ENCODE measurements around the gene SLC34A1.

Gene SLC34A1

DNA sequence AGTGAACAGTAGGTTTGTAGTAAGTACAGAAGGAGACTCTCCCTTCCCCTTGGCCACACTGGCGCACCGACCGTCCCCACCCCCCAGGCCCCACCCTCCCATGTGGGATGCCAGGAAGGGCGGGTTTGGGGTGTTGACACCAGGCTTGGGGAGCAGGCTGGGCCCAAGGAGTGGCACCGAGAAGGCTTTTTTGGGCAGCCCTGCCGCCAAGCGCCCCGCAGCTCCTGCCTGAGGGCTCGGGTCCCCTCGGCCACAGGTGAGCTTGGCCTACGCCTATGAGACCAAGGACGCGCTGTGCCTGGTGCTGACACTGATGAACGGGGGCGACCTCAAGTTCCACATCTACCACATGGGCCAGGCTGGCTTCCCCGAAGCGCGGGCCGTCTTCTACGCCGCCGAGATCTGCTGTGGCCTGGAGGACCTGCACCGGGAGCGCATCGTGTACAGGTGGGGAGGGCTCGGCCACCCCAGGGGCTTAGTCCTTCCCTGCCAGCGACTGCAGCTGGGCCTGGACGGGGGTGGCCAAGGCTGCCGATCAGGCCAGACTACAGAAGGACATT lies 49.5 kb downstream of the SLC34A1 start:
- no peak for DNase-seq

DNA sequence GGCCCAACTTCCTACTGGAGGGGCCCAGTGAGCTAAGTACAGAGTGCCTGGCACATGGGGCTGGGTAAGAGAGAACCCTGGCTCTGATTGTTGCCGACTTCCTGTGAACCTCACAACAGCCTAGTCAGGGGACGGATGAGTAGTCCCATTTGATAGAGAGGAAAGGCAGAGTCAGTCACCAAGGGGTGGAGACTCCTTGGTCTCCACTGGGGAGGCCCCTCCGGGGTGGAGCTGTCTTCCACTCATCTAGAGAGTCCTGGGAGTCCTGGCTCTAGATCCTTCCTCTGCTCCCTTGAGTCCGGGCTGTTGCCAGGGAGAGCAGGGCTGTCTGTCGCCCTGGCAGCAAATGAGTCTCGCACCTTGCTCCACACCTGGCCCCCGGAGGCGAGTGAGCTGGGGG lies 50.2 kb downstream of the SLC34A1 start:
- DNase-seq: no peak

DNA sequence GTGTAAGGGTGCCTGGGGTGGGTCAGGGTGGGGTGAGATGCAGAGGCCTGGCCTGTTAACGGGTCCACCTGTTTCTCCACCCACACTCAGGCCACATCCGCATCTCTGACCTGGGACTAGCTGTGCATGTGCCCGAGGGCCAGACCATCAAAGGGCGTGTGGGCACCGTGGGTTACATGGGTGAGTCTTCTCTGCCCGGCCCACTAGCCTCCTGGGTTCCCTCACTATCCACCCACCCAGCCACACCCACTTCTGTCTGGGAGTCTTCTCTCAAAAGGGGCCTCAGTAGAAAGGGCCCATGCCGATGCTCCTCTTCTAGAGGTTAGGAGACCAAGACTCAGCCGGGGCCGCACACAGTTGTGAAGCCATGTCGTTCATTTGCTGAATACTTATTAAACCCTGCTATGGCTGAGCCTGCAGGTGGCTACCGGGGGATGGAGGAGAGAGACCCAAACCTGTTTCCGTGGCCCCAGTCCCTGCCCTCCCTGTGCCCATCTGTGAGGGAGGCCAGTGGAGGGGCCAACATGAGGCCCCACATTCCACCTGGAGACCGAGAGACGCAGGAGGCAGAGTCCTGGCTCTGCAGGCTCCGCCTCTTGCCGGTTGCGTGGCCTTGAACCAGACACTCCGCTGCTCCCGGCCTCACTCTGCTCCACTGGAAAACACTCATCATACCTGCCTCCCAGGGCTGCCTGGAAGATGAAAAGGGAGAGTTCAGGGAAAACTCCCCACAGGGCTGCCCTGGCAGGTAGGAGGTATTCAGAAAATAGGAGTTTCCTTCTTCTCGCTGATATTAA lies 50.9 kb downstream of the SLC34A1 start:
- DNase-seq: no peak

DNA sequence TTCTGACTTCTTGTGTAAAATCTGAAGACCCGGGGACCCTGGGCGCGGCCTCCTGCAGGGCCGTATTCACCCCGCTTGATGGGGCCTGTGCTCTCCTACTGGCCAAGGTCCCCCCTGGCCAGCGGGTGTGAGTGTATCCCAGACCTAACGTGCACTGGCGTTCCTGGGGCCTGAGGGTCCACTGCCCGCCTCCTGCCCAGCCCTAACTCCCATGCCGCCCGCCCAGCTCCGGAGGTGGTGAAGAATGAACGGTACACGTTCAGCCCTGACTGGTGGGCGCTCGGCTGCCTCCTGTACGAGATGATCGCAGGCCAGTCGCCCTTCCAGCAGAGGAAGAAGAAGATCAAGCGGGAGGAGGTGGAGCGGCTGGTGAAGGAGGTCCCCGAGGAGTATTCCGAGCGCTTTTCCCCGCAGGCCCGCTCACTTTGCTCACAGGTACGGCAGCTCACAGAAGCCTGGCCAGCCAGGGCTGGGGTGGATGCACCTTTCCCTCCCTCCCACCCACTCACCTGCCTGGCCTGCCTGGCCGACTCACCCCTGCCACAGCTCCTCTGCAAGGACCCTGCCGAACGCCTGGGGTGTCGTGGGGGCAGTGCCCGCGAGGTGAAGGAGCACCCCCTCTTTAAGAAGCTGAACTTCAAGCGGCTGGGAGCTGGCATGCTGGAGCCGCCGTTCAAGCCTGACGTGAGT lies 51.8 kb downstream of the SLC34A1 start:
- no peak for DNase-seq

DNA sequence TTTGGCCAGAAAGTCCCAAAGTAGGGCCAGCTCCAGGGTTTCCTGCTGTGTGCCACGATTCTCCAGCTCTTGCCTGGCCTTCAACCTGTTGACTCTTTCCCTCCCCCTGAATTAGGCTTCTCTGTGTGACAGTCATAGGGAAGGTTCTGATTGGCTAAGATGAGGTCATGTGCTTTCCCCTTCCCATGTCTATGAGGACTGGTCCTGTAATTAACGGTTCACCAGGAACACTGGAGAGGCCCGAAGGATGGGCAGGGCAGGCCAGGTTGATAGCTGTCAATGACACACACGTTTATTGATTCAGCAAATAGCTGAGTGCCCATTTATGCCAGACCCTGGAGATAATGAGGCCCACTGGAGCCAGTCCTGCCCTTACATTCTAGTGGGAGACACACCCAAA lies 53.4 kb downstream of the SLC34A1 start:
- no peak for DNase-seq

DNA sequence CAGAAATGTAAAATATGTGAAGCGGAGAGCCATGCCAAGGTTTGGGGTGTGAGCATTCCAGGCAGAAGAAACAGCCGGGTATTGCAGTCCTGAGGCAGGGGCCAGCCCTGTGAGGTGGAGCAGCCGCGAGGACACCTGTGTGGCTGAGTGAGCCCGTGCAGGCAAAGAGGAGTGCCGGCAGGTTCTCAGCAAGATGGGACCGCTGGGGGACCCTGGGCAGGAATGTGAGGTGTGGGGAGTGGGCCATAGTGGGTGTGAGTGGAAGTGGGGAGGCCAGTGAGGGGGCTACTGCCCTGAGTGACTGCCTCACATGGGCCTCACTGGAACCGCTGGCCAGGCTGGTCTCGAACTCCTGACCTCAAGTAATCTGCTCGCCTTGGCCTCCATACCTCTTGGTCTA lies 54.2 kb downstream of the SLC34A1 start:
- no peak for DNase-seq

DNA sequence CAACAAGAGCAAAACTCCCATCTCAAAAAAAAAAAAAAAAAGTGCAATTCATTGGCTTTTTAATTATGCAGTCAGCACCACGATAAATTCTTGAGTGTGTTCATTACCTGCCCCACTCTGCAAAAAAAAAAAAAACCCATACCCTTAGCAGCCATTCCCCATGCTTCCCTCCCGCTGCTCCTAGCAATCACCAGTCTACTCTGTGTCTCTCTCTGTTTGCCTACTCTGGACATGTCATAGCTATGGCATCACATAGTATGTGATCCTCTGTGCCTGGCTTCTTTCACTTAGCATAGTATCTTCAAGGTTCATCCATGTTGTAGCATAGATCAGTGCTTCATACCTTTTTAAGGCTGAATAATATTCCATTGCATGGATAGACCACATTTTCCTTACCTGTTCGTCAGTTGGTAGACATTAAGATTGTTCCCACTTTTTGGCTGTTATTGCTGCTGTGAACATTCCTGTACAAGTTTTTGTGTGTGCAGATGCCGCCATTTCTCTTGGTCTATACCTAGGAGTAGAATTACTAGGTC lies 55.4 kb downstream of the SLC34A1 start:
- no peak for DNase-seq

DNA sequence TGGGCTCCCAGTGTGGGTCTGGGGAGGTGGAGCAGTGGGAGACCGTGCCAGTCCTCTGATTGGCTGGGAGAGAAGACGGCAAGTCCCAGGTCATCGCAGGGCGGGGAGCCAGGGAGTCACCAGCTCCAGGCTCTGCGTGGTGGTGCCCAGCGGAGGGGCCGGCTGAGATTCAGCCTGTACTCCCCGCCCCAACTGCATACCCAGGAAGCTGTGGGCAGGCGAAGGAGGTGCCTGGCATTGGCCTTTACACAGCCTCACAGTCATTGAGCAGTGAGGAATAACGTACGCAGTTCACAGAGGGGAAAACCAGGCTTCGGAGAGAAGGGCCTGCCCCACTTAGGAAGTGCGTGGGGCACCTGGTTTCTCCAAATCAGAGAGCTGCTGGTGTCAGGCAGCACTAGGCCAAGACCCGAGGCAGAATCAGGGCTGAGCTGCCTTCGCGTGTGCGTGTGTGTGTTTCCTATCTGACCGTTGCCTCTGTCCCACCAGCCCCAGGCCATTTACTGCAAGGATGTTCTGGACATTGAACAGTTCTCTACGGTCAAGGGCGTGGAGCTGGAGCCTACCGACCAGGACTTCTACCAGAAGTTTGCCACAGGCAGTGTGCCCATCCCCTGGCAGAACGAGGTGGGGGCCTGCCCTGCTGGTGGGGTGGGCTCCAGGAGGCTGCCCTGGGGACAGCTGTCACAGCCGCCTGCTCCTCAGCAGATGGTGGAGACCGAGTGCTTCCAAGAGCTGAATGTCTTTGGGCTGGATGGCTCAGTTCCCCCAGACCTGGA lies 56.2 kb downstream of the SLC34A1 start:
- no peak for DNase-seq

DNA sequence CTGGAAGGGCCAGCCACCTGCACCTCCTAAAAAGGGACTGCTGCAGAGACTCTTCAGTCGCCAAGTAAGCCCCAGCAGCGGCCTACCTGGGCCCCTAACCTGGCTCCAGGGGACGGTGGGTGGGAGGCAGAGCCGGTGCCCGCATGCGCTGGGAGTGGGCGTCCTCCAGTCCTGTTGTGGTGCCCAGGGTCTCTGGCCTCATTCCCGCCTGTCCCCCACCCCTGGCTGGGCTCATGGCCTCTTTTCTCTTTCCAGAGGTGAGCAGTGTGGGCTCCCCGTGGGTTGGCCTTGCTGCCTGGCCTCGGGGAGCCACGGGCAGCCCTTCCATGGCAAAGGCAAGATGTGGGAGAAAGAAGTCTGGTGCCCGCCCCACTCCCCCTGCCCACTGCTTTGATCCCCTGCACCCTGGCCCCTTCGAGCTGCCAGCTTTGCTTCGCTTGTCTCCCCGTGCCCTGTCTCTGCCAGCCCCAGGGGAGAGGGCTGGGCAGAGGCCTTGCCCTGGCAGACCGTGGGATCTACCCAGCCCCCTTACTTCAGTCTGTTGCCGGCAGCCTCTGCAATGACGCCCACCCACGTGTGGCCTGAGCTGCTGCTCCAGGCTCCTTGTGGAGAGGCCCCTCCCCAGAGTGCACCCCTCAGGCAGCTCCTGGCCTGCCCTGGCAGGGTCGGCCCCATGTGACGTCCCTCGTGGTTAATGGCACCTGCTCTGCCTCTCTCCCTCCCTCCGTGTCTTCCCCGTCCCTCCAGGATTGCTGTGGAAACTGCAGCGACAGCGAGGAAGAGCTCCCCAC lies 57.0 kb downstream of the SLC34A1 start:
- DNase-seq: no peak

DNA sequence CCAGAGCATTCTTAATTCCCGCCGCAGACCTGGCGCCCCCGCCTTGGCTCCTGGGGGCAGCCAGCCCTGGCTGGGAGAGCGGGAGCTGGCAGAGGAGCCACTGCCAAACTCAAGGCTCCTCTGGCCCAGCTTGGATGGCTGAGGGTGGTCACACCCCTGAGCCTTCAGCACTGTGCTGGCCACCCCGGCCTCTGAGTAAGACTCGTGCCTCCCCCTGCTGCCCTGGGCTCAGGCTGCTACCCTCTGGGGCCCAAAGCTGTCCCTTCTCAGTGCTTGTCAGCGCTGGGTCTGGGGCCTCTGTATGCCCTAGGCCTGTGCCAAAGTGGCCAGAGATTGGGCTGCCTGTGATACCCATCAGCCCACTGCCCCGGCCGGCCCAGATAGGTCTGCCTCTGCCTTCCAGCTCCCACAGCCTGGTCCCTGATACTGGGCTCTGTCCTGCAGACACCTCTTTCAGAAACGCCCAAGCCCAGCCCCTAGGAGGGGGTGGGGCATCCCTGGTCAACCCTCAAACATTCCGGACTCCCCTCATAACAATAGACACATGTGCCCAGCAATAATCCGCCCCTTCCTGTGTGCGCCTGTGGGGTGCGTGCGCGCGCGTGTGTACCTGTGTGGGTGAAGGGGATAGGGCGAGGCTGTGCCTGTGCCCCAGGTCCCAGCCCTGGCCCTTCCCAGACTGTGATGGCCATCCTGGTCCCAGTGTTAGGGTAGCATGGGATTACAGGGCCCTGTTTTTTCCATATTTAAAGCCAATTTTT lies 58.0 kb downstream of the SLC34A1 start:
- no peak for DNase-seq

DNA sequence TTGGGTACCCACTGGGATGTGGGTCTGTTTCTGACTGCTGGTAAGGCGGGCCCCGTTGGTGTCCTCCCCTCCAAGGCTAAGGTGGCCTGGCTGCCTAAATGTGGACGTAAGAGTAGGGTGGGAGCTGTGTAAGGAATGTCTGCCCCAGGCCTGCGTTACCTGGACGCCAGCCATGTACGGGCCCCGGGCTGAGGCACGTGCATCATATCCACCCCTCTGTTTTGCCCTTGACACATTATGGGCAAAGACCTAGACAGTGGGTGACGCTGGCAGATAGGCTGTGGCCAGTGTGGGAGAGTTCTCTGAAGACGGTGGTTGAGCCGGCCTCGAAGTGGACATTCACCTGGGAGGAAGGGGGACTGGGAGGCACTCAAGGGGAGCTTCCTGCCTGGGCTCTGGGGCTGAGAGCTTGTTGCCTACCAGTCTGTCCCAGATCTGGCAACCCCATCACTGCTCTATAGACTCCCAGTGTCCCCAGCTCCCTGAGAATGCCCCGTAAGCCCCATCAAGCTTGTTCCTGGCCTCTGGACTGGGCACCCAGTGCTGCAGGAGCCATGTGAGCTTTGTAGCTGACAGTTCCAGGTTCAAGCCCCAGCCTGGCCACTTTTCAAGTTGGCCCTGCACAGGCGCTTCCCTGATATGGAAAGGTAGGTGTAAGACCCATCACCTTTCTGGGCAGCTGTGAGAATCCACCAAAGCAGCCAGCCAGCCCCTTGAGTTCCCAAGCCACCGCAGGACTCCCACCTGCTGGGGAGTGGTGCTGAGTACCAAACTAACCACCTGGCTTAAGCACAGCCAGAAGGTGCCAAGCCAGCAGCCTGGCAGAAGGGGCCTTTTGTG lies 59.1 kb downstream of the SLC34A1 start:
- DNase-seq: no peak

DNA sequence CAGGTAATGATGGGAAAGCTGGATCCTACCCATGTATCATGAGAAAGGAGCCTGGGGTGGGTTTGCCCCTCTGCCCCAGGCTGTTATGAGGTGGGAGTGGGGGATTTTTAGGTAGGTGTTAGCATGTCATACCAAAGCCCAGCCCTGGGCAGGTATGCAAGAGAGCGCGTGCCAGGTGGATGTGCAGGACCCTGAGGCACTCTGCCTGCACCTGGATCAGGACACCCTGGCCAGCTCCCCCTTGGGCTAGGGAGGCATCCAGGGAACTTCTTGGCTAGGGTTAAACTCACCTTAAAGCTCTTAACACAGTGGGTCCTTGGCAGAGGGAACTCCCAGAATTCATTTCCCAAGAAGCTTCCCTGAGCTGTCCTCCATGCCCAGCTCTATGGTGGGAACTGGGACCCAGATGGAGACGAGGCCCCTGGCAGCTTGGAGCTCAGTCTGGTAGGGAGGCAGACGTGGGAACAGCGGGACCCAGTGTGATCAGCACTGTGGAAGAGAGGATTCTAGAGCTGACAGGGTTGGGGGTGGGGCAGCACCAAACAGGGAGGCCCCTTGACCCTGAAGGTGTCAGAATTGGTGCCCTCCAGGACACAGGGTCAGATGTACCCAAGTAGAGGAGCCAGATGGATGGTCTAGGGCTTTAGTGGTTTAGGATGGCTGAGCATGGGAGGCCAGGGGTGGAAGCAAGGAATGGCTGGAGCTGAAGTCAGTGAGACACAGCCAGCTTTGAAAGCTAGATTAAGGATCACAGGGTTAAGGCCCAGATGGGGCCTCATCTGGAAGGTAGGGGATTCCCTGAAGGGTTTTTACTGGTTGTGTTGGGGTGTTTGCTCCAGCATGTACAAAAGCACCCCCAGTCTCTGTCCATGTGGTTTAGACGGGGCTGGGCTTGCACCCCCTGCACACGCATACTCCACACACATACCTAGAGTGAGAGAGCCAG lies 60.1 kb downstream of the SLC34A1 start:
- no peak for DNase-seq

DNA sequence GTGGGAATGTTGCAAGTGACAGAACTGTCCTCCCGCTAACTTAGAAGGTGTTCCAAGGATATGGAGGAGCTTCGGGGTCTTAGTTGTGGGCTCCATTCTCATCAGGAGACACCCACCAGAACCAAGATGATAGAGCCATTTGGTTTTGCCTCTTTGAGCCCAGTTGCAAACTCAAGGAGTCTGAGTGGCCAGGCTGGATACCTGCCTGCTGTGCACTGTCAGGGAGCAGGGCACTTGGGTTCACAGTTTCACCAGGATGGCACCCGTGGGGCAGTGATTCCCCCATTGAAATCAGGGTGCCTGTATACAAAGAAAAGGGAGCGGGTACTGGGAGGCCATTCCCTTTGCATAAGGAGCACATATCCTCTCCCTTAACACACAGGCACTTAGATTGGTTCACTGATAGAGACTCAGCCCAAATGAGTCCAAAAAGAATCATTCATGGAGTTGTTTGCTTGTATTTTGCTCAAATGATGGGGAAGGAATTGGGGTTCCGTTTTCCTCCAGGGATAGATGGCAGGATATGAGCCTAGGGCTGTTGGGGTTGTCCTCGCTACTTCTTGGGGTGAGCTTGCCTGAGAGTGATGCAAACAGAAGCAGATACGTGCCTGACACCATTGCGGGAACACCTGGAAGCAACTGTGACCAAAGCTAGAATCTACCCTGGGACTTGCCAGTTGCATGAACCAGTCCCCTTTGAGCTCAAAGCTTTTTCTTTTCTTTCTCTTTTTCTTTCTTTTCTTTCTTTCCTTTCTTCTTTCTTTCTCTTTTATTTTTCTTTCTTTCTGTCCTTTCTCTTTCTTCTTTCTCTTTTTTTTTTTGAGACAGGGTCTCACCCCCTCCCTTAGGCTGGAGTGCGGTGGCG lies 61.0 kb downstream of the SLC34A1 start:
- no peak for DNase-seq

DNA sequence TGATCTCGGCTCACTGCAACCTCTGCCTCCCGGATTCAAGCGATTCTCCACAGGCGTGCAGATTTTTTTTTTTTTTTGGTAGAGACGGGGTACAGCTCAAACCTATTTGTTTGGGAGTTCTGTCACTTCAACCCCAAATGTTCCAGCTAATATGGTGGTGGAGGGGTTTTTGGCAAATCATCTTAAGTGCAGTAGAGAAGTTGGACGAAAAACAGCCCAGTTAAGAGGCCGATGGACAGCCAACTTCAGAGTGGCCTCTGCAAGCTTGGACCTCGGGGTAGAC lies 61.6 kb downstream of the SLC34A1 start:
- DNase-seq: no peak

DNA sequence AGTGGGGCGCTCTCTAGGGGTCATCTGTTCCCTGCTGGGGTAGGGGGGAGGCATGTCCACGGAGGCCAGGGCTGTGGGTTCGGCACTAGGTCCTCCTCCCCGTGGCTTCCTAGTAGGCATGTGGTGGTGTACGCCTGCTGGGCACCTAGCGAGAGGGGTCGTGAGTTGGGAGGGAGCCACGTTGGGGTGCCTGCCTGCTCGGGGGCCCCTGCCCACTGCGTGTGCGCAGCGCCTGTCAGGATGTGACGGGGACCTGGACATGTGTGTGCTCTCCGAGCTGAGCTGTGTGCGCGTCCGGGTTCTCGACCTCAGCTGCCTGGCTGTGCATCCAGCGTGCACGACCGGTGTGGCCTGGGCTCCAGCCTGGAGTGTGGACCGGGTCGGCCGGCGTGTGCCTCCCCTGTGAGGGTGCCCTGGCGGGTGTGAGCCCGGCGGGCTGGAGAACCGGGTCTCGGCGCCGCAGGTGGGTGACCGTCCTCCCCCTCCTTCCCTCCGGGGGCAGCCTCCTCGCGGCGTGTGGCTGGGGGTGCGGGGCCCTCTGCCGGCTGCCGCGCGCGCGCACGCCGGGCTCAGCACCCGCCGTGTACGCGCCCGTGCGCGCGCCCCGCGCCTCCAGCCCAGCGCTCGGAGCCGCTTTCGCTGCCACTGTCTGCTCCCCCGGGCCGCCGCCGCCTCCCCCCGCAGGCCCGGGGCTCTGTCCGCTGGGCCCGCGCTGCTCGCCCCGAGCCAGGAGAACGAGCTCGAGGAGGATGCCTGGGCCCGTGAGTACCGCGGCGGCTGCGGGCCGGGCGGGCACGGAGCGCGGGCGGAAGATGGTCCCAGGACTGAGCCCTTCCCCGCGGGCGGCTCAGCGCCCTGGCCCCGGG lies 62.2 kb downstream of the SLC34A1 start, which contains the start of gene PRR7:
TSS of gene PRR7 (plus strand) at position 615 of the 866 bp plus-strand sequence. CDS start 8,254 bp downstream, outside the sequence.
- peak; percentile 83 for DNase-seq

DNA sequence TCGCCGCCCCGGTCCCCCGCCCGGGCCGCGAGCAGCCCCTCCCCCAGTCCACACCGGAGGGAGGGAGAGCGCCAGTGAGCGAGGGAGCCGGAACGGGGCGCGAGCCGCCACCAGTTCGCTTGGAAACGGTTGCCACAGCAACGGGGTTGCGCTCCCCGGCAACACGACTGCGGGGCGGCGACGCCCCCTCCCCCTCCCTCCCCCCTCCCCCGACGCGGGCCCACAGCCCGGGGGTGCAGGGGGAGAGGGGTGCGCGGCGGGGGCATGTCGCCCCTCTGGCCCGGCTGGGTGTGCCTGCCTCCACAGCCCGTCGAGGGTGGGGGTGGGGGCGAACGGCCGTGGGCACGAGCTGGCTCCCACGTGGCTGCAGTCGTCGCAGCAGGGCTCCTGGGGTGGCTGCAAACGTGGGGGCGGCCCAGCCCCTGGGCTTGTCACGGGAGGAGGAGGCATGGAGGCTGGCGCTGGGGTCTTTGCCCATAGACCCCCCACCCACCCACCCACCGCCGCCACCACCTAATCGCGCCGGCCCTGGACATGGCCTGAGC lies 62.9 kb downstream of the SLC34A1 start:
- DNase-seq: peak; percentile 77

DNA sequence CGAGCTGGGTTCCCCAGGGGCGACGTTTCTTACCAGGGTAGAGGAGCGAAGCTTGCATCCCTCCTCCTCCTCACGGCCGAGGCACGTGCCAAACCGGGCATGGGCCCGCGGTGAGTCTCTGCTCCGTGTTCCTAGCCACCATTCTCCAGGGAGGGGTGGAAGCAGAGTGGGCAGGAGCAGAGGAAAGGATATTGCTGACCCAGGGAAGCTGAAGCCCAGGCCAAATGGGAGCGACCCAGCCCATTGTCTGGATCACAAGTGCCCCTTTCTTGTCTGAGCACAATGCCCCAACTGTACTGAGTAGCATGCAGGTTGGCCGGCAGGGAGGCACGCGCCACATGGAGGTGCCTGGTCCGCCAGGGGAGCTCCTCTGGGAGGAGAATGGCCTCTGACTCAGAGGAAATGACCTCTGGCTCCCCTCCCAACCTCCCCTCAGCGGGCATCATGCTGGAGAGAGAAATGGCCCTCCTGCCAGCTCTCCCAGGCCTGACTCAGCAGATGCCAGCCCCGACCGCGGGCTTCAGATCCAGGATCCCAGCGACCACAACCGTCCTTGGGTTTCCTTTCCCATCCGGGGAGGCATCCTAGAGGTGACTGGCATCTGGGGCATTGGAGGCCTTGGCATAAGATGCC lies 63.5 kb downstream of the SLC34A1 start:
- peak; percentile 59 for DNase-seq

Data from hematopoietic multipotent progenitor cell treated with erythropoietin and hydrocortisone succinate and interleukin-3 and kit ligand, for 4 days (in vitro differentiated cells).